Transverse colon (tissue), 3 donors: ENCODE results near the gene CD8B2.
"Not testable (repeated sequence)": the region's sequence is repeated elsewhere in the genome, so short reads cannot be mapped to it uniquely, and the experiment has no call there.

Source experiments
- EP300 ChIP-seq: sonication (generic); formaldehyde crosslinking; IDR thresholded peaks from one replicate; pipeline ENCODE4 v1.6.1; 2017; ENCODE audit warnings: antibody characterized with exemption, low read depth
- POLR2A ChIP-seq: fragments of 450-650 bp; IDR thresholded peaks from one replicate; pipeline ENCODE4 v1.6.1; 2016; ENCODE audit warnings: antibody characterized with exemption, mild to moderate bottlenecking, moderate library complexity
- TF ChIP-seq, protein P1 (sequence below), 5 experiments: fragments of 200-600 bp in 3 of 5; fragments of 450-650 bp in 2 of 5; sonication (generic) in 3 of 5; IDR thresholded peaks; 1 replicate in 2 of 5; 2 replicates in 3 of 5; pipeline ENCODE4 v1.5.1; 2016 to 2017; ENCODE audit warnings: antibody characterized with exemption in 5 of 5, inconsistent platforms in 3 of 5, mild to moderate bottlenecking in 2 of 5, moderate library complexity in 1 of 5

DNA sequence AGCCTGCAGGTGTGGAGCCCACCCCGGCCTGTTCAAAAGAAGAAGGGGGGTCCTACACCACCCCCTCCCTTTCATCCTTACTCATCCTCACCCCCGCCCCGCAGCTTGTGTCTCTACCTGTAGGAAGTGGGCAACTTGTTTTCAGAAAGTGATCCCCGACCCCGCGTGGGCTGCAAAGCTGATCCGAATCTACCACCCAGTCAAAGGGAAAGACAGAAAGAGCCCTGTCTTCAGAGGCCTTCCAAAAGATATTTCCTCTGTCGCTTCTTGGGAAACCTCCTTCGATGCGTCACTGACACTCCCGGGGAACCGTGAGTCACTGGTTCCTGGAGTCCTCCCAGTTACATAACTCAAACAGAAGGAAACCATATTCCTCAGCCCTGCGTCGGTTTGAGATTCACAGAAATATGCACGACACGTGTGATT is 24.3 kb downstream of the CD8B2 start:
- TF ChIP-seq, protein P1, sequence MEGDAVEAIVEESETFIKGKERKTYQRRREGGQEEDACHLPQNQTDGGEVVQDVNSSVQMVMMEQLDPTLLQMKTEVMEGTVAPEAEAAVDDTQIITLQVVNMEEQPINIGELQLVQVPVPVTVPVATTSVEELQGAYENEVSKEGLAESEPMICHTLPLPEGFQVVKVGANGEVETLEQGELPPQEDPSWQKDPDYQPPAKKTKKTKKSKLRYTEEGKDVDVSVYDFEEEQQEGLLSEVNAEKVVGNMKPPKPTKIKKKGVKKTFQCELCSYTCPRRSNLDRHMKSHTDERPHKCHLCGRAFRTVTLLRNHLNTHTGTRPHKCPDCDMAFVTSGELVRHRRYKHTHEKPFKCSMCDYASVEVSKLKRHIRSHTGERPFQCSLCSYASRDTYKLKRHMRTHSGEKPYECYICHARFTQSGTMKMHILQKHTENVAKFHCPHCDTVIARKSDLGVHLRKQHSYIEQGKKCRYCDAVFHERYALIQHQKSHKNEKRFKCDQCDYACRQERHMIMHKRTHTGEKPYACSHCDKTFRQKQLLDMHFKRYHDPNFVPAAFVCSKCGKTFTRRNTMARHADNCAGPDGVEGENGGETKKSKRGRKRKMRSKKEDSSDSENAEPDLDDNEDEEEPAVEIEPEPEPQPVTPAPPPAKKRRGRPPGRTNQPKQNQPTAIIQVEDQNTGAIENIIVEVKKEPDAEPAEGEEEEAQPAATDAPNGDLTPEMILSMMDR (IDR thresholded peaks at IDR 0.05): not testable (repeated sequence)
- not testable (repeated sequence) for TF ChIP-seq POLR2A, EP300
